BE2C (cell line): ENCODE measurements around the gene AP4B1.

Source experiments
- DNase-seq: peaks from one replicate; pipeline ENCODE4 v3.0.0-alpha.2; 2020
- H3K27me3 ChIP-seq: fragments of 250-450 bp; sonication (Bioruptor Pico); 2 replicates; pipeline ENCODE4 v1.5.1; 2020; ENCODE audit warnings: mild to moderate bottlenecking
- H3K36me3 ChIP-seq: fragments of 250-450 bp; sonication (Bioruptor Pico); 2 replicates; pipeline ENCODE4 v1.5.1; 2020; ENCODE audit warnings: mild to moderate bottlenecking
- H3K4me1 ChIP-seq: fragments of 250-450 bp; sonication (Bioruptor Pico); 2 replicates; pipeline ENCODE4 v1.5.1; 2020
- H3K4me3 ChIP-seq: 2 replicates; pipeline ENCODE4 v1.5.1; 2011; ENCODE audit warnings: low read depth, low read length
- H3K9me3 ChIP-seq: fragments of 250-450 bp; sonication (Bioruptor Pico); 2 replicates; pipeline ENCODE4 v1.5.1; 2020
- TF ChIP-seq, protein P1 (sequence below): IDR thresholded peaks from 2 replicates; pipeline ENCODE4 v1.5.1; 2012; ENCODE audit warnings: mild to moderate bottlenecking, low read depth, low read length

Gene AP4B1

DNA sequence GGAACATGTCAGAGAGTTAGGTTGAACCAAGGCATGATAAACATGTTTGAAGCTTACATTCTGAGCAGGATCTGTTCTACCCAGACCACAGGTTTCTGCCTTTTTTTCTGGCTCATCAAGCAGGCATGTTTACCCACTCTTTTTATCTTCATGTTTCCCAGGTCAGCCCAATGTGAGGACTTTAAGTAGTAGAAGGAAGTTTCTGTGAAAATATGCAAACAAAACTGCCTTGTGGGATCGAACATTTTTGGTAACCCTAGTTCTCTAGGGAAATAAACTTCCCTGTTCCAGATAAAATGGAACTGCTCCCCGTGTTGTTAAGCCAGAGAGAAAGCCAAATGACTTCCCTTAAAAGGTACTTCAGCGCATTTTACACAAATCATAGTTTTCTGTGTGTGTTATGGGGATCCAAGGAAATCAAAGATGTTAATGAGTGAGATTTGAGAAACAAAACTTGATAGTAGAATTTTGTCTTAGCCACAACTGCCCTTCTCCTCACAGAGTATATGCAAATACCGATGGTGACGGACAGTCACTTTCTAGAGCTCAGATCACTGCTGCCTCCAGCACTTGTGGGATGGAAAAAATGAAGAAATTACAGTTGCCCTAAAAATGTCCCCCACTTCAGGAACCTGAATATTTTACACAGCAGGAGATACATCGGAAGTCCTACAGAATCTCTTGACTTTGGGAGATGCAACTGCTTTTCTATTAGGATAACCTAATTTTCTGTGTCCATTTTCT, 23.8 kb upstream of the AP4B1 start:
- DNase-seq: no peak
- Histone ChIP-seq H3K9me3 (no peaks in the 10 kb centered on the region), H3K27me3 (peaks cover under 1% of the 10 kb centered on the region; the same call in 1 of the 2 replicates), H3K36me3 (0 out of 2 replicates have a peak, but pooled peaks cover 3% of the 10 kb centered on the region), H3K4me3 (peak overlapping the region; percentile 79), H3K4me1 (0 out of 2 replicates have a peak, but pooled peaks cover 2% of the 10 kb centered on the region)
- TF ChIP-seq, protein P1, sequence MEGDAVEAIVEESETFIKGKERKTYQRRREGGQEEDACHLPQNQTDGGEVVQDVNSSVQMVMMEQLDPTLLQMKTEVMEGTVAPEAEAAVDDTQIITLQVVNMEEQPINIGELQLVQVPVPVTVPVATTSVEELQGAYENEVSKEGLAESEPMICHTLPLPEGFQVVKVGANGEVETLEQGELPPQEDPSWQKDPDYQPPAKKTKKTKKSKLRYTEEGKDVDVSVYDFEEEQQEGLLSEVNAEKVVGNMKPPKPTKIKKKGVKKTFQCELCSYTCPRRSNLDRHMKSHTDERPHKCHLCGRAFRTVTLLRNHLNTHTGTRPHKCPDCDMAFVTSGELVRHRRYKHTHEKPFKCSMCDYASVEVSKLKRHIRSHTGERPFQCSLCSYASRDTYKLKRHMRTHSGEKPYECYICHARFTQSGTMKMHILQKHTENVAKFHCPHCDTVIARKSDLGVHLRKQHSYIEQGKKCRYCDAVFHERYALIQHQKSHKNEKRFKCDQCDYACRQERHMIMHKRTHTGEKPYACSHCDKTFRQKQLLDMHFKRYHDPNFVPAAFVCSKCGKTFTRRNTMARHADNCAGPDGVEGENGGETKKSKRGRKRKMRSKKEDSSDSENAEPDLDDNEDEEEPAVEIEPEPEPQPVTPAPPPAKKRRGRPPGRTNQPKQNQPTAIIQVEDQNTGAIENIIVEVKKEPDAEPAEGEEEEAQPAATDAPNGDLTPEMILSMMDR: no peak

DNA sequence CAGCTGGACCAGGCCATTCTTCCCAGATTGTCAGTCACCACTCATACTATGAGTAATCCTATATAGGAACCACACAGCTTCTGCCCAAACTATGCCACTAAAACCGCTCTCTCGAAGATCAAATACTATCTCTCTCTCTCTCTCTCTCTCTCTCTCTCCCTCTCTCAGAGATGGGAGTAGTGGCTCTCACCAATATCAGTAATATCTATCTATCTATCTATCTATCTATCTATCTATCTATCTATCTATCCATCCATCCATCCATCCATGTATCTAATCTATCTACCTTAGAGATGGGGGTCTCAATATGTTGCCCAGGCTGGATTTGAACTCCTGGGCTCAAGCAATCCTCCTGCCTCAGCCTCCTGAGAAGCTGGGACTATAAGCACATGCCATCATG, 19.9 kb upstream of the AP4B1 start:
- no peaks in the 10 kb centered on the region for H3K9me3 ChIP-seq
- DNase-seq: no peak
- H3K27me3 ChIP-seq: peaks cover 7% of the 10 kb centered on the region; the same call in 1 of the 2 replicates
- H3K4me1 ChIP-seq: no peaks in the 10 kb centered on the region
- H3K36me3 ChIP-seq: no peaks in the 10 kb centered on the region
- H3K4me3 ChIP-seq: no peak overlapping the region
- TF ChIP-seq, protein P1: no peak

GRCh38 chr1:113922957-113923356, 18.4 kb upstream of the AP4B1 start:
- Histone ChIP-seq H3K27me3 (peaks cover 7% of the 10 kb centered on the region; the same call in 1 of the 2 replicates), H3K4me3 (no peak overlapping the region)
- TF ChIP-seq, protein P1: no peak

DNA sequence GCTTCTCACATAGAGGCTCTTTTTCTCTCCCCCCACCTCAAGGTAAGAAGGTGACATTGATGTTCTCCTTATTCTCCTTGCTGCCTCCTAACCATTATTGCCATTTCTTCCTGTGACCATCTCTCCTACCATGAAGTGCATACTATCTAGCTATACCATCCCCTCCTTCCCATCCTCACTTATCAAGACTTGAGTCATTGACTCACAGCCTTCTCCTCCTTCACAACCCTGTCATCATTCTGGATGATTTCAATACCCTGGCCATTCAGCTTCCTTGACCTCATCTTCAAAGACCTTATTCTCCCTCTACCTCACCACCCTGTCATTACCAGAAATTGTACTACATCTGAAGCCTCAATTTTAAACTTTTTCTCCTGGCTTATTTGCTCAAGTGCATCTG, 13.6 kb upstream of the AP4B1 start:
- no peaks in the 10 kb centered on the region for H3K9me3 ChIP-seq
- no peak for DNase-seq
- H3K36me3 ChIP-seq: no peaks in the 10 kb centered on the region
- H3K4me1 ChIP-seq: no peaks in the 10 kb centered on the region
- H3K27me3 ChIP-seq: peaks cover 5% of the 10 kb centered on the region; the same call in 1 of the 2 replicates
- TF ChIP-seq, protein P1: no peak
- H3K4me3 ChIP-seq: no peak overlapping the region

More at GRCh38 chr1:113922957-113923356, 18.4 kb upstream of the AP4B1 start:
- Histone ChIP-seq H3K4me1 (no peaks in the 10 kb centered on the region), H3K36me3 (no peaks in the 10 kb centered on the region), H3K9me3 (no peaks in the 10 kb centered on the region)
- no peak for DNase-seq

DNA sequence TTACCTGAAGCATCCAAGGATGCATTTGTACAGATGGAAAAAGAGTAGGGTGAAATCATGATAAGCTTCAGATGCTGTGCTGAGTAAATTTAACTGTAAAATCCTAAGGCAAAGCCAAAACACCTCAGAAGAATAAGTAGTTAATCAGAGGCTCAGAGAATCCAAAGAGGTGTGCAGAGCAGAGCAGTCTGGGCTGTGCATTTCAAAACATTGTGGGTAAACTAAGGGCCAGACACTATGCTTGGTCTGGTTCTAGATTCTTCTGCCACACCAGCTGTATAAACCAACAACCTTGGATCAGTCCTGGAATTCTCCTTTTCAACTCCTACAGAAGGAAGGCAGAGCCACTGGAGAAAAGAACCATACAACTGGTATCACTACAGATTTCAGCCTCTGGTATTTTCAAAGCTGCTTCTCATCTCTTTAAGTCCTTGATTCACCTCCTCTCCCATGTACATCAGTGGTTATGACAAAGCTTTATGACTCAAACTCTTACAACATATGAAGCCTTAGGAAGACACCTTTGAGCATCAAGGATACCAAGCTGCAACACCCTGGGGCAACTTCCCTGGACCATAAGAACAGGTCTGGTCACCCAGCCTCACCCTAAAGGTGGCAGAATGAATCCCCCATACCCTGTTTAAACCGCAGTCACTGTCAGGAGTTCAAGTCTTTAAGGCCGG, 12.9 kb upstream of the AP4B1 start:
- TF ChIP-seq, protein P1: no peak
- H3K27me3 ChIP-seq: no peaks in the 10 kb centered on the region; the same call in 1 of the 2 replicates
- H3K36me3 ChIP-seq: no peaks in the 10 kb centered on the region
- DNase-seq: no peak
- no peak overlapping the region for H3K4me3 ChIP-seq
- H3K4me1 ChIP-seq: no peaks in the 10 kb centered on the region
- H3K9me3 ChIP-seq: no peaks in the 10 kb centered on the region

GRCh38 chr1:113916974-113917373, 12.4 kb upstream of the AP4B1 start:
- Histone ChIP-seq H3K4me1 (no peaks in the 10 kb centered on the region), H3K9me3 (no peaks in the 10 kb centered on the region), H3K36me3 (peaks cover 2% of the 10 kb centered on the region), H3K4me3 (no peak overlapping the region), H3K27me3 (no peaks in the 10 kb centered on the region; the same call in 1 of the 2 replicates)
- TF ChIP-seq, protein P1: no peak
- no peak for DNase-seq
